ENCODE measurements around the gene SCARF2.

GRCh38 chr22:20464912-20465758, 27.5 kb upstream of the SCARF2 start:
- TF ChIP-seq CTCF (conservative IDR thresholded peaks at IDR 0.05; ENCODE audit: low read depth in 2 of 2) (no peak), EZH2 (IDR thresholded peaks at IDR 0.05; ENCODE audit: low read depth, unreplicated experiment) (no peak), POLR2AphosphoS5 (IDR thresholded peaks at IDR 0.05; ENCODE audit: low read depth) (no peak), STAT1 (IDR thresholded peaks at IDR 0.05; ENCODE audit: unreplicated experiment) (no peak), EZH2phosphoT487 (IDR thresholded peaks at IDR 0.05; ENCODE audit: unreplicated experiment) (no peak), REST (IDR thresholded peaks at IDR 0.05; ENCODE audit: unreplicated experiment) (no peak), CREB1 (CRISPR knock-in tag; IDR thresholded peaks at IDR 0.05; ENCODE audit: low read depth) (no peak), JUNB (IDR thresholded peaks at IDR 0.05; ENCODE audit: unreplicated experiment) (no peak), ZNF114 (CRISPR knock-in tag; IDR thresholded peaks at IDR 0.05) (no peak), NANOG (IDR thresholded peaks at IDR 0.05; ENCODE audit: borderline replicate concordance) (no peak), ZNF462 (CRISPR knock-in tag; IDR thresholded peaks at IDR 0.05) (no peak), ZNF331 (CRISPR knock-in tag; IDR thresholded peaks at IDR 0.05; ENCODE audit: low read depth) (no peak)

Data from GM23338 (cell line).